Upper lobe of left lung (tissue), 4 donors: ENCODE measurements around the gene WIPF2.

Experiments used
- EP300 ChIP-seq, 4 donors: sonication (generic); formaldehyde crosslinking; IDR thresholded peaks; one replicate each; pipeline ENCODE4 v1.5.1; 2017; ENCODE audit warnings: antibody characterized with exemption in 4 of 4, control low read depth in 2 of 4
- POLR2A ChIP-seq, 4 donors: fragments of 450-650 bp; IDR thresholded peaks; one replicate each; pipeline ENCODE4 v1.5.1; 2016 to 2017; ENCODE audit warnings: antibody characterized with exemption in 4 of 4, mild to moderate bottlenecking in 2 of 4
- POLR2AphosphoS5 ChIP-seq, 2 donors: sonication (generic); formaldehyde crosslinking; IDR thresholded peaks; one replicate each; pipeline ENCODE4 v1.5.1; 2017; ENCODE audit warnings: antibody characterized with exemption in 2 of 2
- TF ChIP-seq, protein P1 (sequence below), 6 experiments: fragments of 450-650 bp in 4 of 6; fragments of 200-600 bp in 2 of 6; sonication (generic) in 2 of 6; IDR thresholded peaks; one replicate each; pipeline ENCODE4 v1.5.1; 2016 to 2019; ENCODE audit warnings: antibody characterized with exemption in 6 of 6

GRCh38 chr17:40242774-40243173 lies 23.7 kb downstream of the WIPF2 start:
- TF ChIP-seq, protein P1, sequence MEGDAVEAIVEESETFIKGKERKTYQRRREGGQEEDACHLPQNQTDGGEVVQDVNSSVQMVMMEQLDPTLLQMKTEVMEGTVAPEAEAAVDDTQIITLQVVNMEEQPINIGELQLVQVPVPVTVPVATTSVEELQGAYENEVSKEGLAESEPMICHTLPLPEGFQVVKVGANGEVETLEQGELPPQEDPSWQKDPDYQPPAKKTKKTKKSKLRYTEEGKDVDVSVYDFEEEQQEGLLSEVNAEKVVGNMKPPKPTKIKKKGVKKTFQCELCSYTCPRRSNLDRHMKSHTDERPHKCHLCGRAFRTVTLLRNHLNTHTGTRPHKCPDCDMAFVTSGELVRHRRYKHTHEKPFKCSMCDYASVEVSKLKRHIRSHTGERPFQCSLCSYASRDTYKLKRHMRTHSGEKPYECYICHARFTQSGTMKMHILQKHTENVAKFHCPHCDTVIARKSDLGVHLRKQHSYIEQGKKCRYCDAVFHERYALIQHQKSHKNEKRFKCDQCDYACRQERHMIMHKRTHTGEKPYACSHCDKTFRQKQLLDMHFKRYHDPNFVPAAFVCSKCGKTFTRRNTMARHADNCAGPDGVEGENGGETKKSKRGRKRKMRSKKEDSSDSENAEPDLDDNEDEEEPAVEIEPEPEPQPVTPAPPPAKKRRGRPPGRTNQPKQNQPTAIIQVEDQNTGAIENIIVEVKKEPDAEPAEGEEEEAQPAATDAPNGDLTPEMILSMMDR (IDR thresholded peaks at IDR 0.05) = no peak
- no peak for TF ChIP-seq POLR2A (IDR thresholded peaks at IDR 0.05)
- no peak for TF ChIP-seq EP300 (IDR thresholded peaks at IDR 0.05)
- TF ChIP-seq POLR2AphosphoS5 (IDR thresholded peaks at IDR 0.05) = no peak
